DMS114 treated with DMSO at 0.1 percent for 48 hours (cell line): ENCODE data around the gene PAXX.
"Not testable (repeated sequence)": the region's sequence is repeated elsewhere in the genome, so short reads cannot be mapped to it uniquely, and the experiment has no call there.

Source experiments
- DNase-seq: peaks from one replicate; lab custom pipeline; 2025; ENCODE audit not compliant: unreplicated experiment; lab: John Stamatoyannopoulos, UW

The PAXX gene

DNA sequence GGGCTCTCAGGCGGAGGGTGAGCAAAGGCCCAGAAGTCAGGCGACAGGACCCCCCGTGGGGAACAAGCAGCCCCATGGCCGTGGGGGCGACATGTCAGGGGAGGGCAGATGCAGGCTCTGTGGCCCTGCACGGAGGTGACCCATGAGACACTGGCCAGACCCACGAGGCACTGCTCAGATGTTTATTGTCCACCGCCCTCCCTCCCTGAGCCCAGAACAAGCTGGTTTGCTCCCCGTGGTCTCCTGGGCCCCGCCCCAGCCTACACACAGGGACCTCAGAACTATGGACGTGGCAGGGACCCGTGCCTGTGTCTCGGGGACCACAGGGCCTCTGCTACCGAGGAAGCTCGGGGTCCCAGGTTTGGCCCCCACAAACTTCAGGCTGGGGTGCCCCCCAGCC lies 37.8 kb downstream of the PAXX start:
- DNase-seq = no peak

DNA sequence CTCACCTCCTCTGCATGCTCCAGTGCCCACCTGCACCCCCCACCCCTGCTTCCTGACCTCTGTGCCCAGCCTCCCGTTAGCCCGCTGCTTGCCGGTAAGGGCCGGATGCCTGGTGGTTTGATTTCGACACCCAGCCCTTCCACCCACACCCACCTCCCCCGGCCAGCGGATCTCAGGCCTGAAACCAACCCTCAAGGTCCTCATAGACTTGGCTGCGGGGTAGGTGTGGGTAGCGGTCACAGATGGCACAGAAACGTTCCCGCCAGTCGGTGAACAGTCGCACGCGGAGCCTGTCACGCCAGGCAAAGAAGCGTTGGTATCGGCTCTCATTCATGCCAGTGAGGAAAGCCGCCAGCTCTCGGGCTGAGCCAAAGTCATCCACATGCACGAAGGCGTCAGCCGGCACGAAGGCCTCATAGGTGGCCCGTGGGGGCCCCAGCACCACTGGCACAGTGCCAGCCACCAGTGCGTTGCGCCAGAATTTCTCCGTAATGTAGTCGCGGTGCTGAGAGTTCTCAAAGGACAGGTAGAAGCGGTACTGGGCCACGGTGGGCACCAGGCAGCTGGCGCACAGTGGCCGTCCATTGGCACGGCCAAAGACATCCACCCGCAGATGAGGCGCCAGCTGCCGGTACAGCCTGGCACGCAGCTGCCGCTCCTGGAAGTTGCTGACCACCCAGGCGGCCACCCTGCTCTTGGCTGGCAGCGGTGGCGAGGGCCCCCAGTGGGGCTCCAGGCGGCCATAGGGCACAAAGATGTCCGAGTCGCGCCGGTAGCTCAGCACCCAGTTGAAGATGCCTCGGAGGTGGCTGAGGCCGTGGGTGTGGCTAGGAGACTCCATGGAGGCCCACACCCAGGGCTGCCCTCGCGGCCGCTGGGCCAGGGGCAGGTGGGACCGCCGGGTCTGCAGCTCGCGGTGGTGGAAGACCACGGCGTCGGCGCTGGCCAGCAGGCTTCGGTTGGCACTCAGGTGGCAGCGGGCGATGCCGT lies 38.6 kb downstream of the PAXX start:
- no peak for DNase-seq

DNA sequence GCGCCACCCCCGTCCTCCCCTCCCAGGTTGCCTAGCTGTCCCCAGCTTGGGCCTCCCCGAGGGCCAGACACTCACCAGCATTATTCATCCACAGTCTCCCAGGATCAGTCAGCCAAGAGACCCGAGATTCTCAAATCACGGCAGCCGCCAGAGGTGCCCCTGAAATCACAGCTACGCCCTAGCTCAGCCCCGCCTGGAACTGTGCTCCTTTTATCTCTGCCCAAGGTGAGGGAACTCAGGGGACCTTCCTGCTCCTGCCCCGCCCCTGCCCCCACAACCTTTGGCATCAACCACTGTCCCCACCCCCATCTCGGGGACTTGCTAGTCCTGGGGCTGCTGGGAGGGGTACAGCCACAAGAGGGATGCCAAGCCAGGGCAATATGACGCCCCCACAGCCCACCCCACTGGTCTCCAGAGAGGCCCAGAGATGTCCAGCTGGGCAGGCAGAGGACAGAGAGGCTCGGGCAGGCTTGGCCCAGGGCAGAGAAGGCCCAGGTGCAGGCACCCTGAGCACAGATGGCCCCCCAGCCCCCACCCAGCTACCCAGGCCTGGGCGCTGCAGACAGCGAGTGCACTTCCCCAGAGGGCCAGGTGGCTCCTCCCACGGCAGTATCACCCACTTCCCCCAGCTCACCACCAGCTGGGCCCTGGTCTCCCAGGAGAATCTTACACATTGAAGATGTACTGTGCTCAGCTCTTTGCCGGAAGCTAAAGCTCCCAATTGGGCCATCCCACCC lies 39.9 kb downstream of the PAXX start, which contains the start of gene FUT7:
Gene FUT7 (minus strand): TSS at position 185 of the 737 bp plus-strand sequence. CDS start 97 bp downstream, at position 88.
- no peak for DNase-seq

DNA sequence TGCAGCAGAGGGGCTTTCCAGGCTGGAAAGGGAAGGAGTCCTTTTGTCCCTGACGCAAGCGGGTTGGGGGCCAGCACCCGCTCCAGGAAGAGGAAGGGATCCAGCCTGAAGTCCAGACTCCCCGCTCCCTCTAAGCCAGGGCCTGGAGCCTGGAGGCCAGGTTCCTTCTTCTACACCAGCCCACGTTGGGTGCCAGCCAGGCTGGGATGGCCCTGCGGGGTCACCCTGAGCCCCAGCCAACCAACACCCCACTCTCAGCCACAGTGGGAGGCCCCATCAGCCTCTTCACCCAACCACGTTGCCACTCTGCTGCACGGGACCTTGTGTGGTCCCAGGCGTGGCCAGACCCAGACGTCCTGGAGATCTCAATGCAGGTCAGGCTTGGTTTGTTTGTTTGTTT lies 40.6 kb downstream of the PAXX start:
- no peak for DNase-seq

DNA sequence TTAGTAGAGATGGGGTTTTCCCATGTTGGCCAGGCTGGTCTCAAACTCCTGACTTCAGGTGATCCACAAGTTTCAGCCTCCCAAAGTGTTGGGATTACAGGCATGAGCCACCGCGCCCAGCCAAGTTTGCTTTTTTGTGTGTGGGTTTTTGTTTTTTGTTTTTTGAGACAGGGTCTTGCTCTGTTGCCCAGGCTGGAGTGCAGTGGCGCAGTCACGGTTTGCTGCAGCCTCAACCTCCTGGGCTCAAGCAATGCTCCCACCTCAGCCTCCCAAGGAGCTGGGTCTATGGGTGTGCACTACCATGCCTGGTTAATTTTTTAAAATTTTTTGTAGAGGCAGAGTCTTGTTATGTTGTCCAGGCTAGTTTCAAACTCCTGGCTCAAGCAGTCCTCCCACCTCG lies 41.3 kb downstream of the PAXX start:
- DNase-seq = not testable (repeated sequence)

DNA sequence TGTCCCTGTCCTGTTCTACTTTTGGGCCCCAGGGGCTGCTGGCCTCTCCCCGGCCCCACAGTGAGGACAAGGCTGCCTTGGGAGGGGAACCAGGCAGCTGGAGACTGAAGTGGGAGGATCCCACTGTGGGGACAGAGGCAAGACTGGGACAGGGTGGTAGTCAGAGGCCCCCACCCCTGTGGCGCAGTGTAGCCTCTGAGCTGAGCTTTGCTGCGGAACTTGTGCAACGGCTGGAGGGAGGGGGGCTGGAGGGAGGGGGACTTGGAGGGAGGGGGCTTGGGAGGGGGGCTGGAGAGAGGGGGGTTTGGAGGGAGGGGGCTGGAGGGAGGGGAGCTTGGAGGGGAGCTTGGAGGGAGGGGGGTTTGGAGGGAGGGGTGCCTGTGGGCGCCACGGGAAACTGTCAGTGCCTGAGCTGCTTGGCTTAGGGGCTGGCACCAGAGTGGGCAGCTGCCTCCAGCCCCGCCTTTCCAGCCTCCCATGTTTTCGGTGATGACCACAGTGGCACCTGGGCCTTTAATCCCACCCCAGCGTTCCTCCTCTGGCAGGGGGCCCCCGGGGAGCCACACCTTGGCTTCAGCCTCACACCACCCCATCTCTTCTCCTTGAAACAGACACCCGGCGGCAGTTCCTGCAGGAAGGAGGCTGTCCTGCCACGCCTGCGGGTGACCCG lies 42.0 kb downstream of the PAXX start:
- DNase-seq = no peak

DNA sequence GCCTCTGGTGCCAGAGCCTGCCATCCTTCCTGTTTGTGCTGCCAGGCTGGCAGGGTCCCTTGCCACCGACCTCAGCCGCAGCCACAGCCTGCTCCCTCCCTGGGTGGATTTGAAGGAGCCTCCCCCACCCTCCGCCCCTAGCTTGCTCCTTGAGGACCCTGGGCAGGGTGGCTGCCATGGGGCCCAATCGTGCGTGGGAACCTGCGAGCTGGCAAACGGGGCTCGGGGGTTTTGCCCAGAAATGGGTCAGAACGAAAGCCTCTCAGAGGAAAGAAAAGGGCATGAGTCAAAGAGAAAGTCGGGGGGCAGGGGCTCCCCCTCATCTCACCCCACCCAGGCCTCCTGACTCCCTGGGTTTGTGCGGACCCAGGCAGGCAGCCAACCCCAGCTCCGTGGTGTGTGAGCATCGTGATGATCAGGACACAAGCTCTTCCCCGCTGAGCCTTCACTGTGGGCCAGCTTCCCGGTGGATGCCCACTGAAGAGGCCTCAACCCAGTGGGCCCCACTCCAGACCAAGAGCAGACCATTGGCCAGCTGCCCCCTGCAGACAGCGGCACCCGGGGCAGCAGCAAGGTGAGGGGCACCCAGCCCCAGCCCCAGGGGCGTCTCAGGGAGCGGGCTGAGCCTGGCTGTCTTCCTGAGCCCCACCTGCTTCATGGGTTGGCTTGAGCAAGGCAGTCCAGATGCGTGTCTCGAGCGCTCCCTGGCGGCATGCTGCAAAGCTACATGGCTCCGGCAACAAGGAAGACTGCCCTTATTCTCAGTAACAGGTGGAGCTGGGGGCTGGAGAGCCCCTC lies 42.7 kb downstream of the PAXX start:
- DNase-seq = peak; percentile 52

DNA sequence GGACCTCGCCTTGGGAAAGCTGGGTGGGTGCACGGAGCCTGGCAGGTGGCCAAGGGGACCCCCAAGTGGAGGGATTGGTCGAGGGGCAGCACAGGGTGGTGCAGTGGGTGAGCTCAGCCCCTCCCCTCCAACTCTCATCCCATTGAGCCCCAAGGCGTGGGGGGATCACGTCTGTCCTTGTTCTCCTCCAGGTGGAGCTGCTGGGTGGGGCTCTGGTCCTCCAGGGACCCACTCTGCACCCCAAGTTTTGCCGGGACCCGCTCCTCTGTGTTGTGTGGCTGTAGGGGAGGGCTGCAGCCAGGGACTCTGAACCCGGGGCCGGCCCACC lies 43.2 kb downstream of the PAXX start:
- DNase-seq = no peak

DNA sequence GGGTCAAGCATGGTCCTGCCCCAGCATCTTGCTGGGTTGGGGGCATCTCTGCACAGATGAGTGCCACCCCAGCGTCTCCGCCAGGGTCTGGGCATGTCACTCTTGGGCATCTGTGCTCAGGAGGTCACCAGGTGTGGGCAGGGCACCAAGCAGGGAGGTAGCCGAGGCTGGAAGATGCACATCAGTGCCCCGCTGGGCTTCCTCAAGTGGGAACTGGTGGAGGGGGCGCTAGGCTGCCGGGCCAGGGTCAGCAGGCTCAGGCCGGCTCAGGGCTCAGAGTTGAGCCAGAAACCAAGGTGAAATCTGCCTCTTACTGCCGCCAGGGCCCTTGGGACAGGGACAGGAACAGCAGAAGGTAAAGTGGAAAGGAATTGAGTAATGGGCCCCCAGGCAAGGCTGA lies 43.7 kb downstream of the PAXX start:
- no peak for DNase-seq

DNA sequence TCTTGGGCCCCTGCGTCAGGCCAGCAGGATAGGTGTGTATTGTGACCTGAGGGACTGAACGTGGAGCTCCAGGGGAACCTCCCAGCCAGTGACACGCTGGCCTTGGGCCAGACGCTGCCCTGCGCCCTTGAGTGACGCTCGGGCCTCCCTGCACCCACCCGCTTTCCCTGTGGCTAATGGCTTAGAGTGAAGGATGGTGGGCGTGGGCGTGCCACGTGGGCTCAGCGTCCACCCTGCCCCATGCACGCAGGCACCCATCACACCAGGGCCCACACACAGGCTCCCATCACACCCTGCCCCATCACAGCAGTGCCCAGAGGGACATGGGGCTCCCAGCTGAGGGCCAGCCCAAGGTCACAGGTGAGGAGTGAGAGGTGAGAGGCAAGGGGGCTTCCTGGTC lies 44.8 kb downstream of the PAXX start:
- DNase-seq = no peak

DNA sequence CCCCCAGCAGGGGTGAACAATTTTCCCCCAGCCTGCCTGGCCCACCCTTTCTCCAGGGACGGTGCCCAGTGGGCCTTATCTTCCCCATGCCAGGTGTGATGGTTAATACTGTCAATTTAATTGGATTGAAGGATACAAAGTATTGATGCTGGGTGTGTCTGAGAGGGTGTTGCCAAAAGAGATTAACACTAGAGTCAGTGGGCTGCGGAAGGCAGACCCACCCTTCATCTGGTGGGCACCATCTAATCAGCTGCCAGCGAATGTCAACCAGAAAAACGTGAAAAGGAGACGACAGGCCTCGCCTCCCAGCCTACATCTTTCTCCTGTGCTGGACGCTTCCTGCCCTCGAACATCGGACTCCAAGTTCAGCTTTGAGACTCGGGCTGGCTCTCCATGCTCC lies 45.3 kb downstream of the PAXX start:
- DNase-seq = no peak

DNA sequence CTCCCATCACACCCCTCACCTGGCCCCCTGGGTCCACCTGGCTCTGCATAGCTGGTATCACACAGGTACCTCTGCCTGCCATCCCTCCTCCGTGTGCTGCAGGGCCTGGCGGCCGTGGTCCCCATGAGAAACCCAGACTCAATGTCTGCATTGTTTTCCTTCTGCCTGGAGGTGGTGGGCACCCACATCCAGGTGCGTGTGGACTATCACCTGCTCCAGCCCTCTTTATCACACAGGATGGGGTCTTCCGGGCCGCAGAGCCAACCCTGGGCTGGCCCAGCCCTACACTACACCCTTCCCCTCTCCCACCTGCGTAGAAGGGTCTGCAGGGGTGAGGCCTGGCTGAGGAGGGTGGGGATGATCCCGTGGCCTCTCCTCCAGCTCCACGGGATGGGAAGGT lies 46.7 kb downstream of the PAXX start:
- no peak for DNase-seq

DNA sequence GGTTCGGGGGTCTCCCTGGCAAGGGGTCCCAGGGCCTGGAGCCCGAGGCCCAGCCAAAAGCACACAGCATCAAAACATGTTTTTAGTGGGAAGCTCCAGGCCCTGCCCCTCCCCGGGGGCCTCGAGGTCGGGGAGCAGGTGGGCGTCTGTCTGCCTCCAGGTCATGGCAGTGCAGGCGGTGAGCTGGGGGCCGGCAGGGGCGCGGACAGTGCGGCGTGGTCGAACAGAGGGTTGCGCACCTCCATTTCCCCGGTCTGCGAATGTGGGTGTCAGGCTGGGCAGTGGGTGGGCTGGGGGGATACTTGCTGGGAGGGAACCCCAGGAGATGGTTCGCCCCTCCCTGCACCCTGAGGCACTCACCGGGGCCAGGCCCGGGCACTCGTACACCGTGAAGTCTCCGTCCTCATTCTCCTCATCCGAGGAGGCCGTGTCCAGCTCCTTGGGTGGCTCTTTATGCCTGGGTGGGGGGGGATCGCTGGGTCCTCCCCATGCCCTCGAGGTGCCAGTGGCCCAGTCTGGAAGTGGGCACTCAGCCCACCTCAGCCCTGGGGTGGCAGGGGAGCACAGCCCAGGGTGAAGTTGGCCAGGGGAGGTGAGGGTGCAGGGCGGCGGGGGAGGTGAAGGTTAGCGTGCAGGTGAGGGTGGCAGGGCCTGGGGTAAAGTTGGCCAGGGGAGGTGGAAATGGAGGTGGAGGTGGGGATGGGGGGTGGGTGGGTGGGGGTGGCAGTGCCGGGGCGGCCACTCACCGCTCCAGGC lies 47.6 kb downstream of the PAXX start:
- DNase-seq = no peak

DNA sequence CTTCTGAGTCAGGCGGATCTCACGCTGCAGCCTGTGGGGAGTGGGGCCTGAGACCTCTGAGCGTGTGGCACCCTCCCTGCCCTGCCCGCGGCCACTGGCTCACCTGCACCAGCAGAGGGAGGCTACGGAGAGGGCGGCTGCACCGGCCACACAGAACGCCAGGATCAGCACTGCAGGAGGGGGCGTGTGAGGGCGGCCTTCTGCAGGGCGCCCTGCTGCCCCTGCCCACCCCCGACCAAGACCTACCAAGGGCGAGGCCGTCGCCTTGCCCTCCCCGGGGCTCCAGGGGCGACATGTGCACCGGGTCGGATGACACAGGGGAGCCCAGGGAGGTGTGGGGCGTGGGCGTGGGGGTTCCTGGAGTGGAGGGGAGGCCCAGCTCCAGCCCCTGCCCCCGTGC lies 48.3 kb downstream of the PAXX start:
- DNase-seq = no peak

DNA sequence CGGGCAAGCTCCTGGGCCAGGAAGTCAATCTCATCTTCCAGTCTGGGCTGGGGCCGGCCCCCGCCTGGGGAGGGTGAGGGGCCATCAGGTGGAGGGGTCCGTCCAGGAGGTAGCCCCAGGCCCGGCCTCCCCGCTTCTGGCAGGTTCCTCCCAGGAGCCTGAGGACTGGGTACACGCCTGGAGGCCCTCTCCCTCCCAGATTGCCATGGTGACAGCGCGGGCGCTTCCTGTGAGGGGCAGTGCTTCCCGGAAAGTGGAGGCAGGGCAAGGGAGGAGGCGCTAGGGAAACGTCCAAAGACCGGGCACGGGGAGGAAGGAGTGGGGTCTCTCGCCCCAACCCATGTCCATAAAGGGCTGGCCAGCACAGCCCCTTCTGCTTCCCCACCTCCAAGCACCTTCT lies 48.9 kb downstream of the PAXX start:
- DNase-seq = no peak

DNA sequence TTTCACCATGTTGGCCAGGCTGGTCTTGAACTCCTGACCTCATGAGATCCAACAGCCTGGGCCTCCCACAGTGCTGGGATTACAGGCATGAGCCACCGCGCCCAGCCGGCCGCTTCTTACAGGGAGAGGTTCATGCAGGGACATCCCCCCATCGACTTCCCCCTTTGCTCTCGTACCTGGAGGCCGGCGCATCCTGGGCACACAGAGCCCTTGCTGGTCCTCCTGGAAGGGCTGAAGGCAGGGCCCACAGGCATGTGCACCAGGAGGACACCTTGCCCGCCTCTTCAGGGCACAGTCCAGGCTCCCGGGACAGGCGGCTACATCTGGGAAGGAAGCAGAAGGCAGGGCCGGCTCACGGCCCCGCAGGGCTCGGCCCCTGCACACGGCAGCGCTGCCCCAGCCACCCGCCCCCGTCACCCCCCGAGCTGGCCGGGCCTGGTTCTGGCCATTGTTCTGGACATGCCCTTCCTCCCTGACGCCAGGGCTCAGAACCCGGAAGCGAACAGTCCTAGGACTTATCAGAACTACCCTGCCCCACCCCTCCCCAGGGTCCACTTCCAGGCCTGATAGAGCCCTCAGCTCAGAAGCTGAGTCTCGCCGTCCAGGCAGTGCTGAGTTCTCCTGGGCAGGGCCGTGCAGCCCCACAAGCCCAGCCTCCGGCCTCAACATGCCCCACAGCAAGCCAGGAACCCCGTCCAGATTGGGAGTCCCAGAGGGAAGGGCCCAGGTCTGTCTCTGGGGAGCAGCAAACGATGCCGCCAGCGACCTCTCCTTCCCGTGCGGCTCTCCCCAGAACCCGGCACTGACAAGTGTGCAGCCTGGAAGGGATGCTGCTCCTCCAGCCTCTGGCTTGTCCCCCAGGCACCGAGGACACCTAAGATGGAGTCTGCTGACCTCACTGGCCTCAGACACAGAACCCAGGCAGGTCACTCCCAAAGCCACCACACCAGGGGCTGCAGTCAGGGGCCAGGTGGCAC lies 50.8 kb downstream of the PAXX start:
- no peak for DNase-seq
